ENCODE results near the gene UNC45B. TPM values are rescaled to one million over a fixed set of nuclear protein-coding genes. Genes with fewer than 3 reads are reported as not detected.

The UNC45B gene, protein sequence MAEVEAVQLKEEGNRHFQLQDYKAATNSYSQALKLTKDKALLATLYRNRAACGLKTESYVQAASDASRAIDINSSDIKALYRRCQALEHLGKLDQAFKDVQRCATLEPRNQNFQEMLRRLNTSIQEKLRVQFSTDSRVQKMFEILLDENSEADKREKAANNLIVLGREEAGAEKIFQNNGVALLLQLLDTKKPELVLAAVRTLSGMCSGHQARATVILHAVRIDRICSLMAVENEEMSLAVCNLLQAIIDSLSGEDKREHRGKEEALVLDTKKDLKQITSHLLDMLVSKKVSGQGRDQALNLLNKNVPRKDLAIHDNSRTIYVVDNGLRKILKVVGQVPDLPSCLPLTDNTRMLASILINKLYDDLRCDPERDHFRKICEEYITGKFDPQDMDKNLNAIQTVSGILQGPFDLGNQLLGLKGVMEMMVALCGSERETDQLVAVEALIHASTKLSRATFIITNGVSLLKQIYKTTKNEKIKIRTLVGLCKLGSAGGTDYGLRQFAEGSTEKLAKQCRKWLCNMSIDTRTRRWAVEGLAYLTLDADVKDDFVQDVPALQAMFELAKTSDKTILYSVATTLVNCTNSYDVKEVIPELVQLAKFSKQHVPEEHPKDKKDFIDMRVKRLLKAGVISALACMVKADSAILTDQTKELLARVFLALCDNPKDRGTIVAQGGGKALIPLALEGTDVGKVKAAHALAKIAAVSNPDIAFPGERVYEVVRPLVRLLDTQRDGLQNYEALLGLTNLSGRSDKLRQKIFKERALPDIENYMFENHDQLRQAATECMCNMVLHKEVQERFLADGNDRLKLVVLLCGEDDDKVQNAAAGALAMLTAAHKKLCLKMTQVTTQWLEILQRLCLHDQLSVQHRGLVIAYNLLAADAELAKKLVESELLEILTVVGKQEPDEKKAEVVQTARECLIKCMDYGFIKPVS
- under 1 TPM in 1 of 2 donors, not detected in 1; 0.96 TPM for total RNA-seq

- DNase-seq (ENCODE audit: low spot score): no peak
- WGBS: 78% methylated on average over 4 of the region's 4 CpGs
- Histone ChIP-seq H3K36me3 (no peaks in the 10 kb centered on the region), H3K27ac (no peak within 1 kb of the TSS), H3K9me3 (no peaks in the 10 kb centered on the region), H3K4me3 (no peak within 1 kb of the TSS), H3K4me1 (replicated peaks) (no peaks in the 10 kb centered on the region), H3K27me3 (replicated peaks; ENCODE audit: insufficient read depth) (no peaks in the 10 kb centered on the region)
- TF ChIP-seq, protein P1, sequence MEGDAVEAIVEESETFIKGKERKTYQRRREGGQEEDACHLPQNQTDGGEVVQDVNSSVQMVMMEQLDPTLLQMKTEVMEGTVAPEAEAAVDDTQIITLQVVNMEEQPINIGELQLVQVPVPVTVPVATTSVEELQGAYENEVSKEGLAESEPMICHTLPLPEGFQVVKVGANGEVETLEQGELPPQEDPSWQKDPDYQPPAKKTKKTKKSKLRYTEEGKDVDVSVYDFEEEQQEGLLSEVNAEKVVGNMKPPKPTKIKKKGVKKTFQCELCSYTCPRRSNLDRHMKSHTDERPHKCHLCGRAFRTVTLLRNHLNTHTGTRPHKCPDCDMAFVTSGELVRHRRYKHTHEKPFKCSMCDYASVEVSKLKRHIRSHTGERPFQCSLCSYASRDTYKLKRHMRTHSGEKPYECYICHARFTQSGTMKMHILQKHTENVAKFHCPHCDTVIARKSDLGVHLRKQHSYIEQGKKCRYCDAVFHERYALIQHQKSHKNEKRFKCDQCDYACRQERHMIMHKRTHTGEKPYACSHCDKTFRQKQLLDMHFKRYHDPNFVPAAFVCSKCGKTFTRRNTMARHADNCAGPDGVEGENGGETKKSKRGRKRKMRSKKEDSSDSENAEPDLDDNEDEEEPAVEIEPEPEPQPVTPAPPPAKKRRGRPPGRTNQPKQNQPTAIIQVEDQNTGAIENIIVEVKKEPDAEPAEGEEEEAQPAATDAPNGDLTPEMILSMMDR (IDR thresholded peaks at IDR 0.05): no peak
- no peak for TF ChIP-seq POLR2AphosphoS5 (IDR thresholded peaks at IDR 0.05)
- TF ChIP-seq POLR2A (IDR thresholded peaks at IDR 0.05): no peak
- intact Hi-C loops (cut with DNase I): no loop called here
Observed at GRCh38 chr17:35147375-35147905, at the start of gene UNC45B. TSS of gene UNC45B (plus strand) at chr17:35147817. CDS start at chr17:35148264, 447 bp downstream.

DNA sequence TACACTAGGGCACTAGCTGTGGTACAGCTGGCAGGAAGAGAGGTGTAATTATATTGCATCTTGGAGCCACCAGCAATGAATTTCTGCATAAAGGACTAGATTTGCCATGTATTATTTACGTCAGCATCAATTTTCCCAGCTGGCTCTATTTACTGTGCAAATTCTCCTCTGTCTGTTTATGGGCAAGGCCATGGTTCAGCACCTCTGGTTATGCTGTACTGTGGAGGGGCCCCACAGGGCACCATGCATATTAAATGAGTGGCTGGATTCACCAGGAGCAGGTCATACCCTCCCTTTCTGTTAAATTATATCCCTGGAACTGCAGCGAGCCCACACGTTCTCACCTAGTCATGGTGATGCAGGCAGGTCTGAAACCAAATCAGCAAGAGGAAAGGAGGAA, 47.7 kb upstream of the UNC45B start:
- TF ChIP-seq POLR2AphosphoS5 (IDR thresholded peaks at IDR 0.05) (no peak), POLR2A (IDR thresholded peaks at IDR 0.05) (no peak)
- TF ChIP-seq, protein P1 (IDR thresholded peaks at IDR 0.05): no peak
- no peak for DNase-seq (ENCODE audit: low spot score)
- Histone ChIP-seq H3K4me1 (replicated peaks) (no peaks in the 10 kb centered on the region), H3K27ac (no peak overlapping the region), H3K9me3 (no peaks in the 10 kb centered on the region), H3K4me3 (no peak overlapping the region), H3K27me3 (replicated peaks; ENCODE audit: insufficient read depth) (no peaks in the 10 kb centered on the region), H3K36me3 (peaks cover 0 to 5% of the 10 kb centered on the region in 2 donors)
- WGBS: 92% methylated on average over 3 of the region's 3 CpGs
- intact Hi-C loops (cut with DNase I): no loop called here

- no peaks in the 10 kb centered on the region for H3K27me3 ChIP-seq (replicated peaks; ENCODE audit: insufficient read depth)
- peaks cover 0 to 5% of the 10 kb centered on the region in 2 donors for H3K36me3 ChIP-seq
- 95% methylated on average over 14 of the region's 14 CpGs for WGBS
- H3K27ac ChIP-seq: no peak overlapping the region
- intact Hi-C loops (cut with DNase I): no loop called here
- TF ChIP-seq, protein P1 (IDR thresholded peaks at IDR 0.05): no peak
- TF ChIP-seq POLR2AphosphoS5 (IDR thresholded peaks at IDR 0.05) (no peak), POLR2A (IDR thresholded peaks at IDR 0.05) (no peak)
- no peak for DNase-seq (ENCODE audit: low spot score)
- no peaks in the 10 kb centered on the region for H3K9me3 ChIP-seq
- no peak overlapping the region for H3K4me3 ChIP-seq
- H3K4me1 ChIP-seq (replicated peaks): no peaks in the 10 kb centered on the region
Observed at GRCh38 chr17:35101036-35101435, 46.6 kb upstream of the UNC45B start.

GRCh38 chr17:35101725-35102124, 45.9 kb upstream of the UNC45B start:
- 92% methylated on average over 2 of the region's 2 CpGs for WGBS
- no peaks in the 10 kb centered on the region for H3K27me3 ChIP-seq (replicated peaks; ENCODE audit: insufficient read depth)
- no peak overlapping the region for H3K27ac ChIP-seq
- no peak overlapping the region for H3K4me3 ChIP-seq
- H3K36me3 ChIP-seq: peaks cover 0 to 5% of the 10 kb centered on the region in 2 donors
- intact Hi-C loops (cut with DNase I): no loop called here
- H3K4me1 ChIP-seq (replicated peaks): no peaks in the 10 kb centered on the region
- H3K9me3 ChIP-seq: no peaks in the 10 kb centered on the region
- TF ChIP-seq POLR2AphosphoS5 (IDR thresholded peaks at IDR 0.05) (no peak), POLR2A (IDR thresholded peaks at IDR 0.05) (no peak)
- TF ChIP-seq, protein P1 (IDR thresholded peaks at IDR 0.05): no peak
- DNase-seq (ENCODE audit: low spot score): no peak
